SK-N-SH (cell line): ENCODE data around the gene RHOH. TPM values are rescaled to one million over a fixed set of nuclear protein-coding genes. Genes with fewer than 3 reads are reported as not detected.
"Not testable (repeated sequence)": the region's sequence is repeated elsewhere in the genome, so short reads cannot be mapped to it uniquely, and the experiment has no call there.

Source experiments
- CTCF ChIA-PET: fragments of 300-600, 350-600 bp; formaldehyde crosslinking; extraction: SDS; loops from one replicate; lab custom pipeline; 2021; lab: Yijun Ruan, JAX
- POLR2A ChIA-PET: fragments of 350-600 bp; sonication (Branson Sonifier 250); formaldehyde crosslinking; extraction: SDS; loops from one replicate; lab custom pipeline; 2020; ENCODE audit warnings: antibody characterized with exemption, inconsistent platforms; lab: Yijun Ruan, JAX
- DNase-seq: peaks from one replicate; pipeline ENCODE4 v3.0.0; 2012
- H2AFZ ChIP-seq: fragments of 200-600 bp; sonication (generic); 2 replicates; pipeline ENCODE4 v1.8.1; 2016; ENCODE audit warnings: antibody characterized with exemption, mild to moderate bottlenecking, low read depth
- H3F3A ChIP-seq: fragments of 200-600 bp; sonication (generic); replicated peaks from 2 replicates; pipeline ENCODE3; 2016; ENCODE audit warnings: antibody characterized with exemption, mild to moderate bottlenecking; ENCODE audit not compliant: insufficient read depth
- H3K27ac ChIP-seq, 2 experiments: fragments of 200-500 bp in 1 of 2; fragments of 200-600 bp in 1 of 2; sonication (Bioruptor generic) in 1 of 2; sonication (generic), shearing (Covaris generic) in 1 of 2; 2 replicates each; pipeline versions ENCODE4 v1.5.1 to v1.6.1; 2014 to 2016; ENCODE audit warnings: low read depth in 2 of 2, inconsistent platforms in 1 of 2, low read length in 1 of 2, mild to moderate bottlenecking in 1 of 2, mixed read lengths in 1 of 2
- H3K27me3 ChIP-seq: fragments of 200-600 bp; sonication (generic), shearing (Covaris generic); 2 replicates; pipeline ENCODE4 v1.6.1; 2016; ENCODE audit warnings: mixed run types; ENCODE audit not compliant: insufficient read depth
- H3K36me3 ChIP-seq, 2 experiments: fragments of 200-500 bp in 1 of 2; fragments of 200-600 bp in 1 of 2; sonication (Bioruptor generic) in 1 of 2; sonication (generic) in 1 of 2; replicated peaks in 1 of 2; 2 replicates each; pipeline versions ENCODE3 to v1.5.1; 2014 to 2016; ENCODE audit warnings: low read length in 1 of 2, mild to moderate bottlenecking in 1 of 2; ENCODE audit not compliant: insufficient read depth in 2 of 2, control insufficient read depth in 1 of 2
- H3K4me1 ChIP-seq, 2 experiments: fragments of 200-500 bp in 1 of 2; fragments of 200-600 bp in 1 of 2; sonication (Bioruptor generic) in 1 of 2; sonication (generic), shearing (Covaris generic) in 1 of 2; 2 replicates each; pipeline versions ENCODE4 v1.5.1 to v1.6.1; 2014 to 2016; ENCODE audit warnings: low read depth in 1 of 2, low read length in 1 of 2, mixed run types in 1 of 2; ENCODE audit not compliant: insufficient read depth in 2 of 2, control insufficient read depth in 1 of 2
- H3K4me2 ChIP-seq: fragments of 200-600 bp; sonication (generic), shearing (Covaris generic); 2 replicates; pipeline ENCODE4 v1.6.1; 2017; ENCODE audit warnings: mixed run types
- H3K4me3 ChIP-seq, 2 experiments: fragments of 200-500 bp in 1 of 2; fragments of 200-600 bp in 1 of 2; sonication (Bioruptor generic) in 1 of 2; sonication (generic), shearing (Covaris generic) in 1 of 2; 2 replicates each; pipeline versions ENCODE4 v1.5.1 to v1.8.1; 2014 to 2016; ENCODE audit warnings: low read depth in 2 of 2, inconsistent platforms in 1 of 2, low read length in 1 of 2, mild to moderate bottlenecking in 1 of 2, mixed read lengths in 1 of 2, moderate library complexity in 1 of 2
- H3K79me2 ChIP-seq: fragments of 200-600 bp; sonication (generic); 2 replicates; pipeline ENCODE4 v1.8.1; 2017; ENCODE audit warnings: mild to moderate bottlenecking; ENCODE audit not compliant: insufficient read depth
- H3K9ac ChIP-seq: fragments of 200-600 bp; sonication (generic); 2 replicates; pipeline ENCODE4 v1.6.1; 2017; ENCODE audit warnings: mixed run types
- H3K9me2 ChIP-seq: fragments of 200-600 bp; sonication (generic); 2 replicates; pipeline ENCODE4 v1.6.1; 2017; ENCODE audit warnings: mixed run types
- H3K9me3 ChIP-seq: fragments of 200-600 bp; sonication (generic); 2 replicates; pipeline ENCODE4 v1.6.1; 2017; ENCODE audit warnings: mixed run types, mild to moderate bottlenecking, moderate library complexity
- H4K20me1 ChIP-seq: fragments of 200-600 bp; sonication (generic); 2 replicates; pipeline ENCODE4 v1.6.1; 2017; ENCODE audit warnings: mild to moderate bottlenecking, mixed run types; ENCODE audit not compliant: insufficient read depth
- ELF1 ChIP-seq: IDR thresholded peaks from 2 replicates; pipeline ENCODE4 v1.4.0; 2012
- EP300 ChIP-seq, 2 experiments: IDR thresholded peaks; 2 replicates each; pipeline versions ENCODE4 v1.4.0 to v1.6.1; 2012; ENCODE audit warnings: borderline replicate concordance in 1 of 2, low read depth in 1 of 2, low read length in 1 of 2
- EZH2phosphoT487 ChIP-seq: fragments of 200-600 bp; sonication (generic); IDR thresholded peaks from 2 replicates; pipeline ENCODE4 v1.6.1; 2017; ENCODE audit warnings: low read depth, mixed run types, mild to moderate bottlenecking, antibody characterized with exemption, moderate library complexity, borderline replicate concordance
- FOXJ3 ChIP-seq: sonication (generic); formaldehyde crosslinking; IDR thresholded peaks from 2 replicates; pipeline ENCODE4 v1.5.1; 2020; ENCODE audit warnings: mild to moderate bottlenecking, missing genetic modification reagents
- FOXM1 ChIP-seq: IDR thresholded peaks from 2 replicates; pipeline ENCODE4 v1.4.0; 2012; ENCODE audit warnings: low read depth, mild to moderate bottlenecking
- GABPA ChIP-seq: IDR thresholded peaks from 2 replicates; pipeline ENCODE4 v1.4.0; 2012; ENCODE audit warnings: low read depth, mild to moderate bottlenecking
- GATA2 ChIP-seq: sonication (generic); formaldehyde crosslinking; IDR thresholded peaks from 2 replicates; pipeline ENCODE4 v1.5.0; 2020; ENCODE audit warnings: mild to moderate bottlenecking, missing genetic modification reagents
- NFIC ChIP-seq: IDR thresholded peaks from 2 replicates; pipeline ENCODE4 v1.4.0; 2012; ENCODE audit warnings: borderline replicate concordance
- NRF1 ChIP-seq: IDR thresholded peaks from 2 replicates; pipeline ENCODE4 v1.6.1; 2012; ENCODE audit warnings: low read depth, mild to moderate bottlenecking, low read length
- POLR2AphosphoS5 ChIP-seq: IDR thresholded peaks from 2 replicates; pipeline ENCODE4 v1.6.1; 2012; ENCODE audit warnings: low read depth, low read length
- RAD21 ChIP-seq: IDR thresholded peaks from 2 replicates; pipeline ENCODE4 v1.6.1; 2012; ENCODE audit warnings: mild to moderate bottlenecking, low read length
- RXRA ChIP-seq: IDR thresholded peaks from 2 replicates; pipeline ENCODE4 v1.4.0; 2012; ENCODE audit warnings: low read depth, mild to moderate bottlenecking, borderline replicate concordance
- TAF1 ChIP-seq: IDR thresholded peaks from 2 replicates; pipeline ENCODE4 v1.6.1; 2012; ENCODE audit warnings: low read depth, mild to moderate bottlenecking, low read length, moderate library complexity, borderline replicate concordance
- TCF12 ChIP-seq: IDR thresholded peaks from 2 replicates; pipeline ENCODE4 v1.4.0; 2012
- TEAD4 ChIP-seq: IDR thresholded peaks from 2 replicates; pipeline ENCODE4 v1.4.0; 2012; ENCODE audit warnings: mild to moderate bottlenecking, borderline replicate concordance; ENCODE audit not compliant: insufficient read depth
- USF2 ChIP-seq: fragments of 150-350 bp; IDR thresholded peaks from 2 replicates; pipeline ENCODE4 v1.6.1; 2017; ENCODE audit warnings: antibody characterized with exemption, low read length, low read depth, borderline replicate concordance
- WGBS: methylation state at CpG from one replicate; pipeline ENCODE4 v1.1.6; 2017; ENCODE audit warnings: low lambda C conversion rate; 5-methylcytosine and 5-hydroxymethylcytosine counted together
- polyA plus RNA-seq, 3 experiments: library from polyadenylated mRNA; depleted of rRNA; stranded (reverse); fragments of >200 nt; gene quantifications; 2 replicates each; pipeline ENCODE4 v1.2.3, GENCODE V29; 2012
- TF ChIP-seq, protein P1 (sequence below): IDR thresholded peaks from 2 replicates; pipeline ENCODE4 v1.4.0; 2012; ENCODE audit warnings: low read depth, borderline replicate concordance
- TF ChIP-seq, protein P2 (sequence below): fragments of 200-600 bp; sonication (generic); IDR thresholded peaks from 2 replicates; pipeline ENCODE4 v1.6.1; 2017; ENCODE audit warnings: antibody characterized with exemption, mild to moderate bottlenecking, moderate library complexity

RHOH gene
- polyA plus RNA-seq, 1 of the 3 experiments (the other 2 are of a cell fraction) = not detected

GRCh38 chr4:40281913-40282312, 85.1 kb downstream of the RHOH start (continued):
- TF ChIP-seq USF2 = no peak

GRCh38 chr4:40282857-40283256, 86.0 kb downstream of the RHOH start:
- H3K9me2 ChIP-seq, H3F3A ChIP-seq, H3K4me1 ChIP-seq, H3K4me3 ChIP-seq, H3K9ac ChIP-seq, POLR2A ChIA-PET, H3K9me3 ChIP-seq, CTCF ChIA-PET, DNase-seq, H3K27me3 ChIP-seq, H3K36me3 ChIP-seq, H4K20me1 ChIP-seq, H3K4me2 ChIP-seq, H3K27ac ChIP-seq, H2AFZ ChIP-seq, H3K79me2 ChIP-seq: not testable (repeated sequence)
- 94% methylated on average over 7 of the region's 7 CpGs for WGBS

GRCh38 chr4:40283413-40283812, 86.6 kb downstream of the RHOH start:
- WGBS = 91% methylated on average over 10 of the region's 10 CpGs
- no peaks in the 10 kb centered on the region for H3K9me3 ChIP-seq
- H3K4me2 ChIP-seq = no peak overlapping the region
- H3K27ac ChIP-seq = no peak overlapping the region
- no peaks in the 10 kb centered on the region for H3K27me3 ChIP-seq
- no peak for DNase-seq
- ChIA-PET POLR2A (no interaction called here), CTCF (no interaction called here)
- H3K36me3 ChIP-seq = no peaks in the 10 kb centered on the region
- no peak overlapping the region for H3K9ac ChIP-seq
- H2AFZ ChIP-seq = no peak overlapping the region
- no peaks in the 10 kb centered on the region for H3K79me2 ChIP-seq
- H3K9me2 ChIP-seq = no peaks in the 10 kb centered on the region
- H3K4me3 ChIP-seq = no peak overlapping the region
- no peaks in the 10 kb centered on the region for H4K20me1 ChIP-seq
- TF ChIP-seq RXRA = no peak
- no peak for TF ChIP-seq FOXJ3
- no peak for TF ChIP-seq USF2
- TF ChIP-seq POLR2AphosphoS5 = no peak
- no peak for TF ChIP-seq NRF1
- TF ChIP-seq, protein P1, sequence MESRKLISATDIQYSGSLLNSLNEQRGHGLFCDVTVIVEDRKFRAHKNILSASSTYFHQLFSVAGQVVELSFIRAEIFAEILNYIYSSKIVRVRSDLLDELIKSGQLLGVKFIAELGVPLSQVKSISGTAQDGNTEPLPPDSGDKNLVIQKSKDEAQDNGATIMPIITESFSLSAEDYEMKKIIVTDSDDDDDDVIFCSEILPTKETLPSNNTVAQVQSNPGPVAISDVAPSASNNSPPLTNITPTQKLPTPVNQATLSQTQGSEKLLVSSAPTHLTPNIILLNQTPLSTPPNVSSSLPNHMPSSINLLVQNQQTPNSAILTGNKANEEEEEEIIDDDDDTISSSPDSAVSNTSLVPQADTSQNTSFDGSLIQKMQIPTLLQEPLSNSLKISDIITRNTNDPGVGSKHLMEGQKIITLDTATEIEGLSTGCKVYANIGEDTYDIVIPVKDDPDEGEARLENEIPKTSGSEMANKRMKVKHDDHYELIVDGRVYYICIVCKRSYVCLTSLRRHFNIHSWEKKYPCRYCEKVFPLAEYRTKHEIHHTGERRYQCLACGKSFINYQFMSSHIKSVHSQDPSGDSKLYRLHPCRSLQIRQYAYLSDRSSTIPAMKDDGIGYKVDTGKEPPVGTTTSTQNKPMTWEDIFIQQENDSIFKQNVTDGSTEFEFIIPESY = no peak
- TF ChIP-seq RAD21 = no peak
- no peak for TF ChIP-seq GABPA
- no peak for TF ChIP-seq ELF1
- TF ChIP-seq, protein P2, sequence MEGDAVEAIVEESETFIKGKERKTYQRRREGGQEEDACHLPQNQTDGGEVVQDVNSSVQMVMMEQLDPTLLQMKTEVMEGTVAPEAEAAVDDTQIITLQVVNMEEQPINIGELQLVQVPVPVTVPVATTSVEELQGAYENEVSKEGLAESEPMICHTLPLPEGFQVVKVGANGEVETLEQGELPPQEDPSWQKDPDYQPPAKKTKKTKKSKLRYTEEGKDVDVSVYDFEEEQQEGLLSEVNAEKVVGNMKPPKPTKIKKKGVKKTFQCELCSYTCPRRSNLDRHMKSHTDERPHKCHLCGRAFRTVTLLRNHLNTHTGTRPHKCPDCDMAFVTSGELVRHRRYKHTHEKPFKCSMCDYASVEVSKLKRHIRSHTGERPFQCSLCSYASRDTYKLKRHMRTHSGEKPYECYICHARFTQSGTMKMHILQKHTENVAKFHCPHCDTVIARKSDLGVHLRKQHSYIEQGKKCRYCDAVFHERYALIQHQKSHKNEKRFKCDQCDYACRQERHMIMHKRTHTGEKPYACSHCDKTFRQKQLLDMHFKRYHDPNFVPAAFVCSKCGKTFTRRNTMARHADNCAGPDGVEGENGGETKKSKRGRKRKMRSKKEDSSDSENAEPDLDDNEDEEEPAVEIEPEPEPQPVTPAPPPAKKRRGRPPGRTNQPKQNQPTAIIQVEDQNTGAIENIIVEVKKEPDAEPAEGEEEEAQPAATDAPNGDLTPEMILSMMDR = no peak
- TF ChIP-seq EZH2phosphoT487 = no peak
- TF ChIP-seq TCF12 = no peak
- no peak for TF ChIP-seq TAF1
- TF ChIP-seq GATA2 = no peak
- TF ChIP-seq TEAD4 = no peak
- no peak for TF ChIP-seq NFIC
- TF ChIP-seq FOXM1 = no peak
- TF ChIP-seq EP300 (IDR thresholded peaks at IDR 0.05; ENCODE audit: borderline replicate concordance in 1 of 2, low read depth in 1 of 2, low read length in 1 of 2) = no peak
- no peaks in the 10 kb centered on the region for H3K4me1 ChIP-seq
- H3F3A ChIP-seq = no peaks in the 10 kb centered on the region
